Ishikawa (cell line): ENCODE data around the gene OR2S2.

Source experiments
- CEBPB ChIP-seq: IDR thresholded peaks from 2 replicates; pipeline ENCODE4 v1.6.1; 2012
- CREB1 ChIP-seq: IDR thresholded peaks from 2 replicates; pipeline ENCODE4 v1.6.1; 2012; ENCODE audit warnings: low read depth
- EGR1 ChIP-seq: IDR thresholded peaks from 2 replicates; pipeline ENCODE4 v1.6.1; 2012
- EP300 ChIP-seq: IDR thresholded peaks from 2 replicates; pipeline ENCODE4 v1.6.1; 2012; ENCODE audit warnings: borderline replicate concordance
- FOXM1 ChIP-seq: IDR thresholded peaks from 2 replicates; pipeline ENCODE4 v1.6.1; 2012; ENCODE audit warnings: low read depth, borderline replicate concordance
- NFIC ChIP-seq: IDR thresholded peaks from 2 replicates; pipeline ENCODE4 v1.6.1; 2012
- RAD21 ChIP-seq: IDR thresholded peaks from 2 replicates; pipeline ENCODE4 v1.6.1; 2012; ENCODE audit warnings: low read depth
- TAF1 ChIP-seq: IDR thresholded peaks from 2 replicates; pipeline ENCODE4 v1.6.1; 2012; ENCODE audit warnings: low read depth, mild to moderate bottlenecking
- TCF12 ChIP-seq: IDR thresholded peaks from 2 replicates; pipeline ENCODE4 v1.6.1; 2012; ENCODE audit warnings: low read depth
- YY1 ChIP-seq: IDR thresholded peaks from 2 replicates; pipeline ENCODE4 v1.6.1; 2012; ENCODE audit warnings: low read depth
- ZBTB7A ChIP-seq: IDR thresholded peaks from 2 replicates; pipeline ENCODE4 v1.6.1; 2012; ENCODE audit warnings: low read depth
- TF ChIP-seq, protein P1 (sequence below): IDR thresholded peaks from 2 replicates; pipeline ENCODE4 v1.6.1; 2012; ENCODE audit warnings: low read depth, mild to moderate bottlenecking
- TF ChIP-seq, protein P2 (sequence below): IDR thresholded peaks from 2 replicates; pipeline ENCODE4 v1.6.1; 2012
- TF ChIP-seq, protein P3 (sequence below): IDR thresholded peaks from 2 replicates; pipeline ENCODE4 v1.6.1; 2012

DNA sequence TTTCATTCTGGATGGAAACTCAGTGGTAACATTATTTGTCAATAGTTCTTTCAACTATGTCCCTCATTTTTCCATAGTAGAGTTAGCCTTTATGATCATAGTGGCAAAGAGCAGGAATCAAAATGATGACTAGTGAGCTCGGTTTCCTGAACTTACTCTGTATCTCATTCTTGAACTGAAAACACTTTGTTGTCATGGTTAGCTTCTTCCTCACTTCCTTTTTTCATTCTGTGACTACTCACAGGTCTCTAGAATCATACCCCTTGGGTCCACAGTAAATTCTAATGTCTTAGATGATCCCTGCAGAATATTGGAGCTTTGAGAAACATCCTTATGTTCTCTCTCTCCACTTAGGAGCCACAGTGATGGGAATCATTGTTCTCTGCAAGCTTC, 49.4 kb upstream of the OR2S2 start:
- TF ChIP-seq, protein P1, sequence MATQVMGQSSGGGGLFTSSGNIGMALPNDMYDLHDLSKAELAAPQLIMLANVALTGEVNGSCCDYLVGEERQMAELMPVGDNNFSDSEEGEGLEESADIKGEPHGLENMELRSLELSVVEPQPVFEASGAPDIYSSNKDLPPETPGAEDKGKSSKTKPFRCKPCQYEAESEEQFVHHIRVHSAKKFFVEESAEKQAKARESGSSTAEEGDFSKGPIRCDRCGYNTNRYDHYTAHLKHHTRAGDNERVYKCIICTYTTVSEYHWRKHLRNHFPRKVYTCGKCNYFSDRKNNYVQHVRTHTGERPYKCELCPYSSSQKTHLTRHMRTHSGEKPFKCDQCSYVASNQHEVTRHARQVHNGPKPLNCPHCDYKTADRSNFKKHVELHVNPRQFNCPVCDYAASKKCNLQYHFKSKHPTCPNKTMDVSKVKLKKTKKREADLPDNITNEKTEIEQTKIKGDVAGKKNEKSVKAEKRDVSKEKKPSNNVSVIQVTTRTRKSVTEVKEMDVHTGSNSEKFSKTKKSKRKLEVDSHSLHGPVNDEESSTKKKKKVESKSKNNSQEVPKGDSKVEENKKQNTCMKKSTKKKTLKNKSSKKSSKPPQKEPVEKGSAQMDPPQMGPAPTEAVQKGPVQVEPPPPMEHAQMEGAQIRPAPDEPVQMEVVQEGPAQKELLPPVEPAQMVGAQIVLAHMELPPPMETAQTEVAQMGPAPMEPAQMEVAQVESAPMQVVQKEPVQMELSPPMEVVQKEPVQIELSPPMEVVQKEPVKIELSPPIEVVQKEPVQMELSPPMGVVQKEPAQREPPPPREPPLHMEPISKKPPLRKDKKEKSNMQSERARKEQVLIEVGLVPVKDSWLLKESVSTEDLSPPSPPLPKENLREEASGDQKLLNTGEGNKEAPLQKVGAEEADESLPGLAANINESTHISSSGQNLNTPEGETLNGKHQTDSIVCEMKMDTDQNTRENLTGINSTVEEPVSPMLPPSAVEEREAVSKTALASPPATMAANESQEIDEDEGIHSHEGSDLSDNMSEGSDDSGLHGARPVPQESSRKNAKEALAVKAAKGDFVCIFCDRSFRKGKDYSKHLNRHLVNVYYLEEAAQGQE: no peak
- no peak for TF ChIP-seq YY1
- no peak for TF ChIP-seq TCF12
- TF ChIP-seq RAD21: no peak
- TF ChIP-seq TAF1: no peak
- TF ChIP-seq, protein P2, sequence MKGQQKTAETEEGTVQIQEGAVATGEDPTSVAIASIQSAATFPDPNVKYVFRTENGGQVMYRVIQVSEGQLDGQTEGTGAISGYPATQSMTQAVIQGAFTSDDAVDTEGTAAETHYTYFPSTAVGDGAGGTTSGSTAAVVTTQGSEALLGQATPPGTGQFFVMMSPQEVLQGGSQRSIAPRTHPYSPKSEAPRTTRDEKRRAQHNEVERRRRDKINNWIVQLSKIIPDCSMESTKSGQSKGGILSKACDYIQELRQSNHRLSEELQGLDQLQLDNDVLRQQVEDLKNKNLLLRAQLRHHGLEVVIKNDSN: no peak
- TF ChIP-seq EP300: no peak
- no peak for TF ChIP-seq CREB1
- TF ChIP-seq, protein P3, sequence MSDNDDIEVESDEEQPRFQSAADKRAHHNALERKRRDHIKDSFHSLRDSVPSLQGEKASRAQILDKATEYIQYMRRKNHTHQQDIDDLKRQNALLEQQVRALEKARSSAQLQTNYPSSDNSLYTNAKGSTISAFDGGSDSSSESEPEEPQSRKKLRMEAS: no peak
- TF ChIP-seq CEBPB: no peak
- no peak for TF ChIP-seq NFIC
- TF ChIP-seq ZBTB7A: no peak
- no peak for TF ChIP-seq FOXM1
- no peak for TF ChIP-seq EGR1
